IPS-15b (cell line): ENCODE results near the gene AGAP1.
A peak's percentile ranks its signal among the peaks of the same experiment; 100 is the strongest.

ENCODE experiments used
- H3K27me3 ChIP-seq: one replicate; pipeline ENCODE4 v1.6.1; 2013; ENCODE audit warnings: low read length; ENCODE audit not compliant: control insufficient read depth, insufficient read depth
- H3K36me3 ChIP-seq: one replicate; pipeline ENCODE4 v1.6.1; 2013; ENCODE audit warnings: low read length; ENCODE audit not compliant: control insufficient read depth, insufficient read depth
- H3K4me1 ChIP-seq: one replicate; pipeline ENCODE4 v1.6.1; 2013; ENCODE audit warnings: mild to moderate bottlenecking, low read length; ENCODE audit not compliant: control insufficient read depth, insufficient read depth
- H3K4me3 ChIP-seq: one replicate; pipeline ENCODE4 v1.5.1; 2013; ENCODE audit warnings: low read depth, low read length
- H3K9ac ChIP-seq: one replicate; pipeline ENCODE4 v1.6.1; 2013; ENCODE audit warnings: low read depth, mild to moderate bottlenecking, low read length
- H3K9me3 ChIP-seq: one replicate; pipeline ENCODE4 v1.6.1; 2013; ENCODE audit warnings: mild to moderate bottlenecking, low read length; ENCODE audit not compliant: control insufficient read depth, insufficient read depth

The AGAP1 gene

GRCh38 chr2:235501673-235502031, 7.8 kb downstream of the AGAP1 start:
- Histone ChIP-seq H3K4me1 (peaks cover 46% of the 10 kb centered on the region), H3K27me3 (no peaks in the 10 kb centered on the region), H3K4me3 (no peak overlapping the region), H3K9ac (no peak overlapping the region), H3K36me3 (no peaks in the 10 kb centered on the region), H3K9me3 (no peaks in the 10 kb centered on the region)

GRCh38 chr2:235502336-235502735, 8.5 kb downstream of the AGAP1 start:
- Histone ChIP-seq H3K9me3 (no peaks in the 10 kb centered on the region), H3K9ac (no peak overlapping the region), H3K4me1 (peaks cover 42% of the 10 kb centered on the region), H3K36me3 (no peaks in the 10 kb centered on the region), H3K4me3 (no peak overlapping the region), H3K27me3 (no peaks in the 10 kb centered on the region)

GRCh38 chr2:235504441-235505180, 10.8 kb downstream of the AGAP1 start:
- no peaks in the 10 kb centered on the region for H3K36me3 ChIP-seq
- H3K9ac ChIP-seq, result no peak overlapping the region
- no peak overlapping the region for H3K4me3 ChIP-seq
- no peaks in the 10 kb centered on the region for H3K9me3 ChIP-seq
- no peaks in the 10 kb centered on the region for H3K27me3 ChIP-seq
- peaks cover 37% of the 10 kb centered on the region for H3K4me1 ChIP-seq

GRCh38 chr2:235505181-235505741, 11.4 kb downstream of the AGAP1 start:
- Histone ChIP-seq H3K4me1 (peaks cover 33% of the 10 kb centered on the region), H3K9ac (peak overlapping the region; percentile 3), H3K9me3 (no peaks in the 10 kb centered on the region), H3K27me3 (no peaks in the 10 kb centered on the region), H3K4me3 (no peak overlapping the region), H3K36me3 (no peaks in the 10 kb centered on the region)

GRCh38 chr2:235506291-235506996, 12.6 kb downstream of the AGAP1 start:
- Histone ChIP-seq H3K4me3 (no peak overlapping the region), H3K9ac (no peak overlapping the region), H3K9me3 (no peaks in the 10 kb centered on the region), H3K27me3 (no peaks in the 10 kb centered on the region), H3K4me1 (peaks cover 25% of the 10 kb centered on the region), H3K36me3 (no peaks in the 10 kb centered on the region)

- no peak overlapping the region for H3K4me3 ChIP-seq
- no peaks in the 10 kb centered on the region for H3K9me3 ChIP-seq
- H3K27me3 ChIP-seq, result no peaks in the 10 kb centered on the region
- no peaks in the 10 kb centered on the region for H3K36me3 ChIP-seq
- peaks cover 19% of the 10 kb centered on the region for H3K4me1 ChIP-seq
- H3K9ac ChIP-seq, result no peak overlapping the region
These were observed 13.3 kb downstream of the AGAP1 start for GRCh38 chr2:235506997-235507615.

- no peak overlapping the region for H3K4me3 ChIP-seq
- H3K36me3 ChIP-seq, result no peaks in the 10 kb centered on the region
- no peak overlapping the region for H3K9ac ChIP-seq
- no peaks in the 10 kb centered on the region for H3K9me3 ChIP-seq
- H3K27me3 ChIP-seq, result no peaks in the 10 kb centered on the region
- peaks cover 12% of the 10 kb centered on the region for H3K4me1 ChIP-seq
These were observed 14.1 kb downstream of the AGAP1 start for GRCh38 chr2:235507928-235508327.

GRCh38 chr2:235508371-235509160, 14.7 kb downstream of the AGAP1 start:
- H3K4me1 ChIP-seq, result peaks cover 11% of the 10 kb centered on the region
- H3K9me3 ChIP-seq, result no peaks in the 10 kb centered on the region
- H3K27me3 ChIP-seq, result no peaks in the 10 kb centered on the region
- no peak overlapping the region for H3K9ac ChIP-seq
- no peaks in the 10 kb centered on the region for H3K36me3 ChIP-seq
- no peak overlapping the region for H3K4me3 ChIP-seq

- peaks cover 3% of the 10 kb centered on the region for H3K4me1 ChIP-seq
- no peaks in the 10 kb centered on the region for H3K9me3 ChIP-seq
- no peak overlapping the region for H3K9ac ChIP-seq
- H3K36me3 ChIP-seq, result no peaks in the 10 kb centered on the region
- H3K27me3 ChIP-seq, result no peaks in the 10 kb centered on the region
- no peak overlapping the region for H3K4me3 ChIP-seq
These were observed 16.5 kb downstream of the AGAP1 start for GRCh38 chr2:235510318-235510717.

- peaks cover 2% of the 10 kb centered on the region for H3K4me1 ChIP-seq
- H3K9me3 ChIP-seq, result no peaks in the 10 kb centered on the region
- no peak overlapping the region for H3K4me3 ChIP-seq
- H3K36me3 ChIP-seq, result no peaks in the 10 kb centered on the region
- no peaks in the 10 kb centered on the region for H3K27me3 ChIP-seq
- H3K9ac ChIP-seq, result no peak overlapping the region
These were observed 17.4 kb downstream of the AGAP1 start for GRCh38 chr2:235511187-235511661.
